SU-DHL-6 (cell line): ENCODE results near the gene KIAA1191.

Source experiments
- H2AFZ ChIP-seq: fragments of 200-600 bp; sonication (generic); 2 replicates; pipeline ENCODE4 v1.6.1; 2014; ENCODE audit warnings: low read depth, mild to moderate bottlenecking, moderate library complexity, mixed read lengths, antibody characterized with exemption, low read length; ENCODE audit not compliant: severe bottlenecking
- H3F3A ChIP-seq: fragments of 200-600 bp; shearing (Covaris generic); 2 replicates; pipeline ENCODE4 v1.6.0; 2016; ENCODE audit warnings: antibody characterized with exemption, mild to moderate bottlenecking; ENCODE audit not compliant: insufficient read depth
- H3K27ac ChIP-seq: fragments of 200-600 bp; sonication (generic); 2 replicates; pipeline ENCODE4 v1.5.1; 2016; ENCODE audit warnings: low read depth, mild to moderate bottlenecking, low read length, moderate library complexity, mixed read lengths
- H3K27me3 ChIP-seq: fragments of 200-600 bp; sonication (generic), shearing (Covaris generic); 2 replicates; pipeline ENCODE4 v1.6.0; 2014; ENCODE audit warnings: mild to moderate bottlenecking, low read length
- H3K36me3 ChIP-seq: fragments of 200-600 bp; sonication (generic); 2 replicates; pipeline ENCODE4 v1.6.1; 2014; ENCODE audit warnings: mild to moderate bottlenecking, low read length, mixed read lengths
- H3K4me2 ChIP-seq: fragments of 300-600, 200-600 bp; shearing (Covaris generic), sonication (generic); 2 replicates; pipeline ENCODE4 v1.6.0; 2014; ENCODE audit warnings: low read length, low read depth, mild to moderate bottlenecking; ENCODE audit not compliant: poor library complexity, severe bottlenecking
- H3K4me3 ChIP-seq: fragments of 200-600 bp; sonication (generic); 2 replicates; pipeline ENCODE4 v1.5.1; 2014; ENCODE audit warnings: antibody characterized with exemption, low read length, mild to moderate bottlenecking, mixed read lengths; ENCODE audit not compliant: insufficient read depth, poor library complexity, severe bottlenecking
- H3K79me2 ChIP-seq: fragments of 200-600 bp; sonication (generic); 2 replicates; pipeline ENCODE4 v1.6.1; 2014; ENCODE audit warnings: mild to moderate bottlenecking, low read length, moderate library complexity; ENCODE audit not compliant: insufficient read depth
- H3K9ac ChIP-seq: fragments of 200-600 bp; sonication (generic); 2 replicates; pipeline ENCODE4 v1.7.0; 2014; ENCODE audit warnings: mild to moderate bottlenecking, low read length
- H3K9me2 ChIP-seq: fragments of 200-600 bp; sonication (generic); replicated peaks from 2 replicates; pipeline ENCODE4 v1.6.1; 2014; ENCODE audit warnings: low read length; ENCODE audit not compliant: insufficient read depth
- H3K9me3 ChIP-seq: fragments of 200-600 bp; sonication (generic); 2 replicates; pipeline ENCODE4 v1.6.1; 2014; ENCODE audit warnings: low read length, mixed read lengths; ENCODE audit not compliant: insufficient read depth
- H4K20me1 ChIP-seq: fragments of 200-600 bp; sonication (generic); 2 replicates; pipeline ENCODE4 v1.6.1; 2014; ENCODE audit warnings: low read depth, mild to moderate bottlenecking, antibody characterized with exemption, low read length, moderate library complexity, mixed read lengths
- EZH2phosphoT487 ChIP-seq: fragments of 200-600 bp; sonication (generic), shearing (Covaris generic); conservative IDR thresholded peaks from 2 replicates; pipeline ENCODE4 v1.6.1; 2018; ENCODE audit warnings: mild to moderate bottlenecking, antibody characterized with exemption, low read length, moderate library complexity, mixed read lengths
- TF ChIP-seq, protein P1 (sequence below): fragments of 200-600 bp; sonication (generic); IDR thresholded peaks from one replicate; pipeline ENCODE4 v1.5.1; 2017; ENCODE audit warnings: antibody characterized with exemption, mild to moderate bottlenecking, low read length, moderate library complexity; ENCODE audit not compliant: insufficient read depth, poor library complexity, severe bottlenecking

Gene KIAA1191

GRCh38 chr5:176382721-176383120, 21.2 kb upstream of the KIAA1191 start:
- no peak overlapping the region for H3K4me3 ChIP-seq
- no peak for TF ChIP-seq EZH2phosphoT487
- TF ChIP-seq, protein P1, sequence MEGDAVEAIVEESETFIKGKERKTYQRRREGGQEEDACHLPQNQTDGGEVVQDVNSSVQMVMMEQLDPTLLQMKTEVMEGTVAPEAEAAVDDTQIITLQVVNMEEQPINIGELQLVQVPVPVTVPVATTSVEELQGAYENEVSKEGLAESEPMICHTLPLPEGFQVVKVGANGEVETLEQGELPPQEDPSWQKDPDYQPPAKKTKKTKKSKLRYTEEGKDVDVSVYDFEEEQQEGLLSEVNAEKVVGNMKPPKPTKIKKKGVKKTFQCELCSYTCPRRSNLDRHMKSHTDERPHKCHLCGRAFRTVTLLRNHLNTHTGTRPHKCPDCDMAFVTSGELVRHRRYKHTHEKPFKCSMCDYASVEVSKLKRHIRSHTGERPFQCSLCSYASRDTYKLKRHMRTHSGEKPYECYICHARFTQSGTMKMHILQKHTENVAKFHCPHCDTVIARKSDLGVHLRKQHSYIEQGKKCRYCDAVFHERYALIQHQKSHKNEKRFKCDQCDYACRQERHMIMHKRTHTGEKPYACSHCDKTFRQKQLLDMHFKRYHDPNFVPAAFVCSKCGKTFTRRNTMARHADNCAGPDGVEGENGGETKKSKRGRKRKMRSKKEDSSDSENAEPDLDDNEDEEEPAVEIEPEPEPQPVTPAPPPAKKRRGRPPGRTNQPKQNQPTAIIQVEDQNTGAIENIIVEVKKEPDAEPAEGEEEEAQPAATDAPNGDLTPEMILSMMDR, result no peak
- H3K36me3 ChIP-seq, result peaks cover 12% of the 10 kb centered on the region
- no peaks in the 10 kb centered on the region for H3K9me3 ChIP-seq
- no peaks in the 10 kb centered on the region for H3K9me2 ChIP-seq
- H4K20me1 ChIP-seq, result peaks cover 8% of the 10 kb centered on the region; the same call in 1 of the 2 replicates
- no peaks in the 10 kb centered on the region for H3K27me3 ChIP-seq
- H3K9ac ChIP-seq, result no peak overlapping the region
- H3K27ac ChIP-seq, result no peak overlapping the region
- H3K79me2 ChIP-seq, result peaks cover 33% of the 10 kb centered on the region
- H3F3A ChIP-seq, result peaks cover 10% of the 10 kb centered on the region; the same call in 1 of the 2 replicates
- no peak overlapping the region for H3K4me2 ChIP-seq
- no peak overlapping the region for H2AFZ ChIP-seq

DNA sequence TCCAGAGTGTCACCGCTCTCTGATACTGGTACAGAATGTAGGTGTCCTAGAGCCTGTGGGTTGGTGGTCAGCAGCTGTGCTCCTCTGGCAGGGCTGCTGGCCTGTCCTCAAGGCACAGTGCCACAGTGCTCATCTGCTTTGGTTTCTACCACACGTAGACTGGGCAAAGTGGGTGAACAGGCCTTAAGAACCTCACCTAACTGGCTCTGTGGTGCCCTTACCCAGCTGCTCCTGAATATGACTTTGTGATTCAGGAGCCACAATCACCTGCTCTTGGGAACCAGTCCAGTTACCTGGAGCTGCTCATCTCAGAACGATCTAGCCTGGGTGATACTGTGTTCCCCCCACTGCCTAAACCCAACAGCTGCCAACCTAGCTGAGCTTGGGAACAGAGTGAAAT, 20.4 kb upstream of the KIAA1191 start:
- H3K79me2 ChIP-seq, result peaks cover 25% of the 10 kb centered on the region
- TF ChIP-seq, protein P1, result no peak
- TF ChIP-seq EZH2phosphoT487, result no peak
- H3K36me3 ChIP-seq, result peaks cover 12% of the 10 kb centered on the region
- no peaks in the 10 kb centered on the region for H3K9me2 ChIP-seq
- no peak overlapping the region for H3K4me2 ChIP-seq
- H3K4me3 ChIP-seq, result no peak overlapping the region
- H3K27ac ChIP-seq, result no peak overlapping the region
- H3K27me3 ChIP-seq, result no peaks in the 10 kb centered on the region
- no peak overlapping the region for H3K9ac ChIP-seq
- no peaks in the 10 kb centered on the region for H3K9me3 ChIP-seq
- peaks cover 10% of the 10 kb centered on the region; the same call in 1 of the 2 replicates for H3F3A ChIP-seq
- H2AFZ ChIP-seq, result no peak overlapping the region
- H4K20me1 ChIP-seq, result peaks cover 8% of the 10 kb centered on the region; the same call in 1 of the 2 replicates

DNA sequence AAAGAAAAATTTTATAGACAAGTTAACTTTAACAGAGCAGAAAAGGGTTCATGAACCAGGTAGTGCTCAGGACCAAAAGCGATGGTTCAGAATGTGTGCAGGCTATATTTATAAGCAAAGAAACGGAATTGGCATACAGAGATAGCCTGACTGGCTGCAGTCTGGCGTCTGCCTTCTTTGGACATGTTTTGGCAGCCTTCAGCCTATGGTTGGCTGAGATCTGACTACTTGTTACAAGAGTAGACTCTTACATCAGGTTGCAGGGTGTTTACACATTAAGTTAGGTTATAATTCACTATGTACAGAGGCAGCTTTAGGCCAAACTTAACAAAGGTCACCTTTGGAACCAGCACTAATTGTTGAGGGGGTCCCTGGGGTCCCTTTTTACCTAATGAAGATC, 19.9 kb upstream of the KIAA1191 start:
- Histone ChIP-seq H2AFZ (no peak overlapping the region), H3K4me2 (no peak overlapping the region), H3F3A (peaks cover 9% of the 10 kb centered on the region; the same call in 1 of the 2 replicates), H4K20me1 (peaks cover 8% of the 10 kb centered on the region; the same call in 1 of the 2 replicates), H3K9ac (no peak overlapping the region), H3K4me3 (no peak overlapping the region), H3K79me2 (peaks cover 20% of the 10 kb centered on the region), H3K36me3 (peaks cover 8% of the 10 kb centered on the region), H3K27ac (no peak overlapping the region), H3K9me2 (no peaks in the 10 kb centered on the region), H3K27me3 (no peaks in the 10 kb centered on the region), H3K9me3 (no peaks in the 10 kb centered on the region)
- TF ChIP-seq, protein P1, result no peak
- no peak for TF ChIP-seq EZH2phosphoT487
